OCI-LY7 (cell line): Measurements from ENCODE around the gene SPTB. TPM values are rescaled to one million over a fixed set of nuclear protein-coding genes. Genes with fewer than 3 reads are reported as not detected.
A peak's percentile ranks its signal among the peaks of the same experiment; 100 is the strongest.

Experiments used
- BruUV-seq: library from RNA; stranded (reverse); fragments of 400-500 nt; replicated peaks from 2 replicates; lab custom pipeline; 2021; lab: Mats Ljungman, UMichigan
- CTCF ChIA-PET: fragments of 300-600 bp; sonication (Branson Sonifier 250); formaldehyde crosslinking; loops from one replicate; lab custom pipeline; 2022; ENCODE audit warnings: antibody characterized with exemption; ENCODE audit not compliant: unreplicated experiment; lab: Charles Lee
- POLR2A ChIA-PET: fragments of 300-600 bp; sonication (Branson Sonifier 250); formaldehyde crosslinking; loops from one replicate; lab custom pipeline; 2022; ENCODE audit warnings: antibody characterized with exemption; lab: Charles Lee
- DNase-seq: peaks from one replicate; pipeline ENCODE4 v3.0.0-alpha.2; 2015; ENCODE audit warnings: low spot score
- H2AFZ ChIP-seq: fragments of 200-600 bp; sonication (generic), shearing (Covaris generic); 2 replicates; pipeline ENCODE4 v1.6.1; 2014; ENCODE audit warnings: mild to moderate bottlenecking, antibody characterized with exemption, low read length, moderate library complexity
- H3K27ac ChIP-seq: fragments of 200-600 bp; sonication (generic); 2 replicates; pipeline ENCODE4 v1.5.1; 2014; ENCODE audit warnings: mixed run types, low read depth, mild to moderate bottlenecking, moderate library complexity, low read length, inconsistent platforms; ENCODE audit not compliant: poor library complexity, severe bottlenecking
- H3K36me3 ChIP-seq: fragments of 200-600 bp; sonication (generic); 2 replicates; pipeline ENCODE4 v1.6.1; 2014; ENCODE audit warnings: mild to moderate bottlenecking, antibody characterized with exemption, low read length, moderate library complexity, mixed read lengths; ENCODE audit not compliant: insufficient read depth
- H3K4me1 ChIP-seq: fragments of 200-600 bp; sonication (generic); 2 replicates; pipeline ENCODE4 v1.5.1; 2014; ENCODE audit warnings: mild to moderate bottlenecking, low read length; ENCODE audit not compliant: insufficient read depth, poor library complexity, severe bottlenecking
- H3K4me2 ChIP-seq: fragments of 200-600 bp; sonication (generic); 2 replicates; pipeline ENCODE4 v1.6.1; 2014; ENCODE audit warnings: mild to moderate bottlenecking, low read length
- H3K4me3 ChIP-seq: fragments of 200-600 bp; sonication (generic); 2 replicates; pipeline ENCODE4 v1.5.1; 2014; ENCODE audit warnings: mild to moderate bottlenecking, low read depth, low read length; ENCODE audit not compliant: poor library complexity, severe bottlenecking
- H3K79me2 ChIP-seq: fragments of 200-600 bp; sonication (generic); 2 replicates; pipeline ENCODE4 v1.6.1; 2016; ENCODE audit warnings: low read depth, mild to moderate bottlenecking, low read length, moderate library complexity, mixed read lengths; ENCODE audit not compliant: insufficient read depth
- H3K9me2 ChIP-seq: fragments of 200-600 bp; sonication (generic); 2 replicates; pipeline ENCODE4 v1.6.1; 2016; ENCODE audit warnings: mild to moderate bottlenecking, low read length, mixed read lengths; ENCODE audit not compliant: insufficient read depth
- H3K9me3 ChIP-seq: fragments of 200-600 bp; sonication (generic); 2 replicates; pipeline ENCODE4 v1.6.1; 2014; ENCODE audit warnings: mild to moderate bottlenecking, mixed run types, low read length, mixed read lengths
- H4K20me1 ChIP-seq: fragments of 200-600 bp; sonication (generic); 2 replicates; pipeline ENCODE4 v1.6.1; 2014; ENCODE audit warnings: mild to moderate bottlenecking, antibody characterized with exemption, low read length, moderate library complexity, mixed read lengths; ENCODE audit not compliant: insufficient read depth
- CTCF ChIP-seq: fragments of 200-600 bp; sonication (generic); conservative IDR thresholded peaks from 2 replicates; pipeline ENCODE4 v1.5.1; 2014; ENCODE audit warnings: mild to moderate bottlenecking, antibody characterized with exemption, low read length, moderate library complexity, mixed read lengths
- EZH2phosphoT487 ChIP-seq: fragments of 200-600 bp; sonication (generic); IDR thresholded peaks from 2 replicates; pipeline ENCODE4 v1.6.1; 2018; ENCODE audit warnings: low read depth, borderline replicate concordance, mild to moderate bottlenecking, mixed run types, antibody characterized with exemption, low read length, moderate library complexity, mixed read lengths
- intact Hi-C: fragments of 100-400 bp; cut with micrococcal nuclease; formaldehyde crosslinking; loops from one replicate; pipeline ENCODE4 v1.10.0; 2022; ENCODE audit not compliant: unreplicated experiment
- total RNA-seq, 2 experiments: library from RNA; depleted of rRNA in 1 of 2; stranded (reverse); fragments of >200 nt in 1 of 2; shearing (Covaris generic) in 1 of 2; gene quantifications; 2 replicates each; pipeline ENCODE4 v1.2.3, GENCODE V29; 2014 to 2022

The SPTB gene
- total RNA-seq, 2 experiments from 2014 or later: not detected

- peak; percentile 33 for DNase-seq
- intact Hi-C loops: no loop called here
These were observed 35.4 kb downstream of the SPTB start for GRCh38 chr14:64844272-64844671.

GRCh38 chr14:64843548-64843947 lies 36.2 kb downstream of the SPTB start:
- Histone ChIP-seq H3K4me3 (no peak overlapping the region), H3K4me1 (no peaks in the 10 kb centered on the region), H3K79me2 (no peaks in the 10 kb centered on the region), H3K27ac (no peak overlapping the region), H3K9me2 (no peaks in the 10 kb centered on the region), H4K20me1 (no peaks in the 10 kb centered on the region), H3K36me3 (no peaks in the 10 kb centered on the region), H3K4me2 (no peak overlapping the region), H2AFZ (no peak overlapping the region), H3K9me3 (no peaks in the 10 kb centered on the region)
- no peak for DNase-seq
- TF ChIP-seq CTCF: no peak
- no peak for TF ChIP-seq EZH2phosphoT487
- no TSS peak for BruUV-seq
- intact Hi-C loops: no loop called here
- ChIA-PET POLR2A (interaction anchor here (1.3 kb wide), 1 partner anchor 19 kb away, joined by 3 read pairs; no protein-coding TSS in a partner anchor), CTCF (no interaction called here)

More at GRCh38 chr14:64844272-64844671, 35.4 kb downstream of the SPTB start:
- H3K36me3 ChIP-seq: no peaks in the 10 kb centered on the region
- no peaks in the 10 kb centered on the region for H3K79me2 ChIP-seq
- TF ChIP-seq EZH2phosphoT487: no peak
- no peak for TF ChIP-seq CTCF
- H3K9me3 ChIP-seq: no peaks in the 10 kb centered on the region
- H4K20me1 ChIP-seq: no peaks in the 10 kb centered on the region
- H3K4me2 ChIP-seq: no peak overlapping the region
- H3K9me2 ChIP-seq: no peaks in the 10 kb centered on the region
- BruUV-seq: no TSS peak
- no peaks in the 10 kb centered on the region for H3K4me1 ChIP-seq
- ChIA-PET CTCF (no interaction called here), POLR2A (interaction anchor here (1.3 kb wide), 1 partner anchor 18 kb away, joined by 3 read pairs; no protein-coding TSS in a partner anchor)
- no peak overlapping the region for H3K27ac ChIP-seq
- H2AFZ ChIP-seq: no peak overlapping the region
- H3K4me3 ChIP-seq: no peak overlapping the region
